IMR-90 (cell line): ENCODE data around the gene MICAL1. TPM values are rescaled to one million over a fixed set of nuclear protein-coding genes. Genes with fewer than 3 reads are reported as not detected.

Experiments
- ATAC-seq: fragments of 200-7000 bp; cut with Tn5 transposase; 2 replicates; pipeline ENCODE4 v1.9.1; 2020; ENCODE audit warnings: low read depth, mild to moderate bottlenecking, moderate library complexity
- BruUV-seq: library from RNA; stranded (reverse); fragments of 400-500 nt; replicated peaks from 2 replicates; lab custom pipeline; 2021; lab: Mats Ljungman, UMichigan
- CTCF ChIA-PET: fragments of 300-600 bp; formaldehyde crosslinking; extraction: SDS; loops from one replicate; lab custom pipeline; 2021; ENCODE audit warnings: antibody characterized with exemption; lab: Yijun Ruan, JAX
- POLR2A ChIA-PET: fragments of 300-600 bp; sonication (Branson Sonifier 250); formaldehyde crosslinking; loops from one replicate; lab custom pipeline; 2022; ENCODE audit warnings: antibody characterized with exemption; ENCODE audit not compliant: unreplicated experiment; lab: Charles Lee
- DNase-seq: peaks from one replicate; pipeline ENCODE4 v3.0.0; 2013
- H2AFZ ChIP-seq: replicated peaks from 2 replicates; pipeline ENCODE3; 2013; ENCODE audit warnings: low read length, mild to moderate bottlenecking; ENCODE audit not compliant: poor library complexity
- H2AK5ac ChIP-seq: 2 replicates; pipeline ENCODE4 v1.6.1; 2013; ENCODE audit warnings: low read depth, low read length, inconsistent platforms
- H2AK9ac ChIP-seq: replicated peaks from 2 replicates; pipeline ENCODE3; 2013; ENCODE audit warnings: mild to moderate bottlenecking, low read depth, low read length, moderate library complexity; ENCODE audit not compliant: poor library complexity
- H2BK120ac ChIP-seq: 2 replicates; pipeline ENCODE4 v1.6.1; 2013; ENCODE audit warnings: low read depth, low read length, inconsistent platforms
- H2BK15ac ChIP-seq: 3 replicates; pipeline ENCODE4 v1.6.1; 2013; ENCODE audit warnings: low read depth, low read length, inconsistent platforms
- H2BK20ac ChIP-seq: 2 replicates; pipeline ENCODE4 v1.6.1; 2013; ENCODE audit warnings: low read depth, mild to moderate bottlenecking, inconsistent platforms, low read length, moderate library complexity
- H2BK5ac ChIP-seq: 2 replicates; pipeline ENCODE4 v1.6.1; 2013; ENCODE audit warnings: mild to moderate bottlenecking, low read depth, low read length, inconsistent platforms; ENCODE audit not compliant: poor library complexity, severe bottlenecking
- H3K14ac ChIP-seq: replicated peaks from 2 replicates; pipeline ENCODE4 v1.6.1; 2013; ENCODE audit warnings: low read depth, low read length, inconsistent platforms
- H3K18ac ChIP-seq: 2 replicates; pipeline ENCODE4 v1.6.1; 2013; ENCODE audit warnings: low read depth, low read length, control low read depth
- H3K23ac ChIP-seq: 2 replicates; pipeline ENCODE4 v1.6.1; 2013; ENCODE audit warnings: low read depth, low read length, inconsistent platforms
- H3K27ac ChIP-seq: 2 replicates; pipeline ENCODE4 v1.5.1; 2013; ENCODE audit warnings: mild to moderate bottlenecking, control low read depth, low read length; ENCODE audit not compliant: insufficient read depth
- H3K27me3 ChIP-seq: 2 replicates; pipeline ENCODE4 v1.6.1; 2013; ENCODE audit warnings: low read length; ENCODE audit not compliant: control insufficient read depth, insufficient read depth
- H3K36me3 ChIP-seq: 2 replicates; pipeline ENCODE4 v1.6.1; 2013; ENCODE audit warnings: low read length, mixed read lengths; ENCODE audit not compliant: control insufficient read depth, insufficient read depth
- H3K4ac ChIP-seq: 2 replicates; pipeline ENCODE4 v1.6.1; 2013; ENCODE audit warnings: low read depth, low read length, inconsistent platforms
- H3K4me1 ChIP-seq: 2 replicates; pipeline ENCODE4 v1.6.1; 2013; ENCODE audit warnings: low read length, mixed read lengths; ENCODE audit not compliant: control insufficient read depth, insufficient read depth
- H3K4me2 ChIP-seq: 2 replicates; pipeline ENCODE4 v1.6.1; 2013; ENCODE audit warnings: low read depth, mild to moderate bottlenecking, control low read depth, low read length, moderate library complexity
- H3K4me3 ChIP-seq: 2 replicates; pipeline ENCODE4 v1.5.1; 2013; ENCODE audit warnings: low read depth, mild to moderate bottlenecking, control low read depth, low read length, moderate library complexity; ENCODE audit not compliant: insufficient read depth
- H3K56ac ChIP-seq: 2 replicates; pipeline ENCODE4 v1.6.1; 2013; ENCODE audit warnings: low read length, inconsistent platforms; ENCODE audit not compliant: insufficient read depth; ENCODE audit errors: extremely low read depth
- H3K79me1 ChIP-seq, 2 experiments: 2 replicates each; pipeline ENCODE4 v1.6.1; 2013; ENCODE audit warnings: low read length in 2 of 2, inconsistent platforms in 1 of 2, low read depth in 1 of 2
- H3K9ac ChIP-seq: 2 replicates; pipeline ENCODE4 v1.6.1; 2013; ENCODE audit warnings: low read depth, low read length, control low read depth
- H3K9me1 ChIP-seq: 2 replicates; pipeline ENCODE4 v1.6.1; 2013; ENCODE audit warnings: low read length, inconsistent platforms; ENCODE audit not compliant: insufficient read depth
- H3K9me3 ChIP-seq: 2 replicates; pipeline ENCODE4 v1.6.1; 2013; ENCODE audit warnings: low read length; ENCODE audit not compliant: control insufficient read depth, insufficient read depth
- H4K20me1 ChIP-seq: 2 replicates; pipeline ENCODE4 v1.6.1; 2013; ENCODE audit warnings: low read length, inconsistent platforms; ENCODE audit not compliant: insufficient read depth
- H4K5ac ChIP-seq: 2 replicates; pipeline ENCODE4 v1.6.1; 2013; ENCODE audit warnings: mild to moderate bottlenecking, low read depth, low read length, control low read depth
- H4K8ac ChIP-seq, 2 experiments: 2 replicates each; pipeline ENCODE4 v1.6.1; 2013; ENCODE audit warnings: low read depth in 2 of 2, low read length in 2 of 2, control low read depth in 1 of 2, inconsistent platforms in 1 of 2
- H4K91ac ChIP-seq: 2 replicates; pipeline ENCODE4 v1.6.1; 2013; ENCODE audit warnings: low read depth, low read length, inconsistent platforms; ENCODE audit not compliant: insufficient read depth
- BHLHE40 ChIP-seq: fragments of 150-350 bp; IDR thresholded peaks from 2 replicates; pipeline ENCODE4 v1.6.1; 2016; ENCODE audit warnings: mild to moderate bottlenecking, low read depth, low read length
- CEBPB ChIP-seq: IDR thresholded peaks from 2 replicates; pipeline ENCODE4 v1.6.1; 2012; ENCODE audit warnings: low read depth, low read length, improper control_type of control experiment
- CHD1 ChIP-seq: IDR thresholded peaks from 2 replicates; pipeline ENCODE4 v1.6.1; 2012; ENCODE audit warnings: low read depth, low read length, improper control_type of control experiment
- CTCF ChIP-seq: conservative IDR thresholded peaks from 2 replicates; pipeline ENCODE4 v1.5.1; 2012; ENCODE audit warnings: mild to moderate bottlenecking, low read depth, low read length, improper control_type of control experiment
- FOS ChIP-seq: fragments of 150-350 bp; IDR thresholded peaks from 2 replicates; pipeline ENCODE4 v1.6.1; 2016; ENCODE audit warnings: low read depth, low read length
- MAFK ChIP-seq: IDR thresholded peaks from 2 replicates; pipeline ENCODE4 v1.6.1; 2012; ENCODE audit warnings: low read depth, low read length, improper control_type of control experiment
- MAZ ChIP-seq: IDR thresholded peaks from 2 replicates; pipeline ENCODE4 v1.6.1; 2012; ENCODE audit warnings: low read depth, mild to moderate bottlenecking, low read length, improper control_type of control experiment, moderate library complexity, borderline replicate concordance
- MXI1 ChIP-seq: IDR thresholded peaks from 2 replicates; pipeline ENCODE4 v1.6.1; 2012; ENCODE audit warnings: low read depth, mild to moderate bottlenecking, low read length, moderate library complexity, borderline replicate concordance
- NFE2L2 ChIP-seq: fragments of 150-350 bp; IDR thresholded peaks from 2 replicates; pipeline ENCODE4 v1.6.1; 2016; ENCODE audit warnings: low read depth, mild to moderate bottlenecking, low read length
- POLR2A ChIP-seq: IDR thresholded peaks from 2 replicates; pipeline ENCODE4 v1.6.1; 2012; ENCODE audit warnings: mild to moderate bottlenecking, low read depth, low read length
- RAD21 ChIP-seq: IDR thresholded peaks from 2 replicates; pipeline ENCODE4 v1.6.1; 2012; ENCODE audit warnings: low read length, improper control_type of control experiment
- RCOR1 ChIP-seq: IDR thresholded peaks from 2 replicates; pipeline ENCODE4 v1.6.1; 2012; ENCODE audit warnings: mild to moderate bottlenecking, low read length, improper control_type of control experiment; ENCODE audit not compliant: insufficient replicate concordance
- RFX5 ChIP-seq: IDR thresholded peaks from 2 replicates; pipeline ENCODE4 v1.8.0; 2012; ENCODE audit warnings: low read depth, mild to moderate bottlenecking, low read length, moderate library complexity
- SMC3 ChIP-seq: fragments of 150-350 bp; IDR thresholded peaks from 2 replicates; pipeline ENCODE4 v1.6.1; 2016; ENCODE audit warnings: low read depth, mild to moderate bottlenecking, antibody characterized with exemption, low read length, moderate library complexity
- WGBS, 2 experiments: methylation state at CpG; one replicate each; pipeline versions ENCODE4 v1.1.5 to v1.1.7; 2013; ENCODE audit warnings: missing lambda C conversion rate in 2 of 2; ENCODE audit not compliant: insufficient read length in 1 of 2; ENCODE audit errors: extremely low coverage in 2 of 2; 5-methylcytosine and 5-hydroxymethylcytosine counted together
- dilution Hi-C: fragments of 300-500 bp; cut with HindIII; formaldehyde crosslinking; loops from one replicate; pipeline ENCODE4 v1.14.3; 2018; ENCODE audit warnings: low sequenced_read_pairs; ENCODE audit not compliant: unreplicated experiment
- in situ Hi-C: fragments of 300-500 bp; cut with MboI; formaldehyde crosslinking; loops from 3 replicates; pipeline ENCODE4 v1.14.3; 2019; ENCODE audit warnings: low sequenced_read_pairs, inconsistent platforms, mixed read lengths
- intact Hi-C: fragments of 100-400 bp; cut with micrococcal nuclease; formaldehyde crosslinking; loops from 2 replicates; pipeline ENCODE4 v1.10.0; 2022
- polyA plus RNA-seq, 3 experiments: library from polyadenylated mRNA; depleted of rRNA; stranded (reverse); fragments of >200 nt; gene quantifications; 2 replicates each; pipeline ENCODE4 v1.2.3, GENCODE V29; 2012; ENCODE audit warnings: low replicate concordance in 1 of 3
- total RNA-seq: library from RNA; depleted of rRNA; stranded (reverse); fragments of >200 nt; gene quantifications from 2 replicates; pipeline ENCODE4 v1.2.3, GENCODE V29; 2012
- TF ChIP-seq, protein P1 (sequence below): fragments of 150-350 bp; IDR thresholded peaks from 2 replicates; pipeline ENCODE4 v1.6.1; 2016; ENCODE audit warnings: low read depth, mild to moderate bottlenecking, low read length, moderate library complexity, borderline replicate concordance
- TF ChIP-seq, protein P2 (sequence below): fragments of 150-350 bp; IDR thresholded peaks from 2 replicates; pipeline ENCODE4 v1.6.1; 2017; ENCODE audit warnings: mild to moderate bottlenecking, antibody characterized with exemption, low read length, low read depth

Gene MICAL1
- total and polyA plus RNA-seq, 2 of the 4 experiments (the other 2 are of a cell fraction), result 30.5 to 57.1 TPM

GRCh38 chr6:109469591-109470189 lies 14.1 kb upstream of the MICAL1 start:
- no peak overlapping the region for H3K27ac ChIP-seq
- no peak overlapping the region for H4K91ac ChIP-seq
- no peaks in the 10 kb centered on the region; the same call in 1 of the 2 replicates for H4K20me1 ChIP-seq
- ATAC-seq (no peak), DNase-seq (no peak)
- peaks cover 22 to 39% of the 10 kb centered on the region in 2 experiments for H3K79me1 ChIP-seq
- 100% methylated on average over 1 of the region's 5 CpGs; no CpG with 5 or more reads in 1 of the 2 experiments for WGBS, 2 experiments
- no peak overlapping the region for H2BK120ac ChIP-seq
- H4K8ac ChIP-seq, result no peak overlapping the region
- H3K9me3 ChIP-seq, result no peaks in the 10 kb centered on the region
- H3K14ac ChIP-seq, result no peak overlapping the region
- H4K5ac ChIP-seq, result no peak overlapping the region
- no peak overlapping the region for H2AK9ac ChIP-seq
- no peak overlapping the region for H3K56ac ChIP-seq
- no peak overlapping the region for H3K4ac ChIP-seq
- CTCF ChIA-PET, result interaction anchor here (1.3 kb wide), 1 partner anchor 10 kb away, joined by 3 read pairs; no protein-coding TSS in a partner anchor
- peaks cover 52% of the 10 kb centered on the region for H3K36me3 ChIP-seq
- no peak overlapping the region for H2AK5ac ChIP-seq
- no peak overlapping the region for H3K9ac ChIP-seq
- H3K27me3 ChIP-seq, result no peaks in the 10 kb centered on the region
- BruUV-seq, result no TSS peak
- no peak overlapping the region for H2BK15ac ChIP-seq
- H3K4me1 ChIP-seq, result peaks cover 5% of the 10 kb centered on the region
- no peak overlapping the region for H3K18ac ChIP-seq
- H3K4me2 ChIP-seq, result no peak overlapping the region
- peaks cover 14% of the 10 kb centered on the region for H3K9me1 ChIP-seq
- in situ Hi-C loops, result no loop called here
- POLR2A ChIA-PET, result no interaction called here
- no peak overlapping the region for H3K23ac ChIP-seq
- no peak overlapping the region for H2BK5ac ChIP-seq
- TF ChIP-seq RCOR1 (no peak), MXI1 (no peak), RAD21 (no peak), POLR2A (no peak), FOS (no peak), RFX5 (no peak), BHLHE40 (no peak), SMC3 (no peak), MAZ (no peak), MAFK (no peak), CTCF (no peak), CHD1 (no peak), CEBPB (no peak), NFE2L2 (no peak)
- TF ChIP-seq, protein P1, sequence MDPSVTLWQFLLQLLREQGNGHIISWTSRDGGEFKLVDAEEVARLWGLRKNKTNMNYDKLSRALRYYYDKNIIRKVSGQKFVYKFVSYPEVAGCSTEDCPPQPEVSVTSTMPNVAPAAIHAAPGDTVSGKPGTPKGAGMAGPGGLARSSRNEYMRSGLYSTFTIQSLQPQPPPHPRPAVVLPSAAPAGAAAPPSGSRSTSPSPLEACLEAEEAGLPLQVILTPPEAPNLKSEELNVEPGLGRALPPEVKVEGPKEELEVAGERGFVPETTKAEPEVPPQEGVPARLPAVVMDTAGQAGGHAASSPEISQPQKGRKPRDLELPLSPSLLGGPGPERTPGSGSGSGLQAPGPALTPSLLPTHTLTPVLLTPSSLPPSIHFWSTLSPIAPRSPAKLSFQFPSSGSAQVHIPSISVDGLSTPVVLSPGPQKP, result no peak
- TF ChIP-seq, protein P2, sequence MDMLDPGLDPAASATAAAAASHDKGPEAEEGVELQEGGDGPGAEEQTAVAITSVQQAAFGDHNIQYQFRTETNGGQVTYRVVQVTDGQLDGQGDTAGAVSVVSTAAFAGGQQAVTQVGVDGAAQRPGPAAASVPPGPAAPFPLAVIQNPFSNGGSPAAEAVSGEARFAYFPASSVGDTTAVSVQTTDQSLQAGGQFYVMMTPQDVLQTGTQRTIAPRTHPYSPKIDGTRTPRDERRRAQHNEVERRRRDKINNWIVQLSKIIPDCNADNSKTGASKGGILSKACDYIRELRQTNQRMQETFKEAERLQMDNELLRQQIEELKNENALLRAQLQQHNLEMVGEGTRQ, result no peak
- intact Hi-C loops, result no loop called here
- dilution Hi-C loops, result no loop called here
- no peak overlapping the region for H3K4me3 ChIP-seq
- H2AFZ ChIP-seq, result no peak overlapping the region
- no peak overlapping the region for H2BK20ac ChIP-seq
